Neural progenitor cell (in vitro differentiated cells): ENCODE measurements around the gene DUOXA2.

Source experiments
- EZH2phosphoT487 ChIP-seq: fragments of 200-600 bp; sonication (generic); IDR thresholded peaks from 2 replicates; pipeline ENCODE4 v1.6.1; 2017; ENCODE audit warnings: antibody characterized with exemption
- TF ChIP-seq, protein P1 (sequence below): fragments of 200-600 bp; sonication (generic); IDR thresholded peaks from 2 replicates; pipeline ENCODE4 v1.5.1; 2017; ENCODE audit warnings: antibody characterized with exemption, mild to moderate bottlenecking

DNA sequence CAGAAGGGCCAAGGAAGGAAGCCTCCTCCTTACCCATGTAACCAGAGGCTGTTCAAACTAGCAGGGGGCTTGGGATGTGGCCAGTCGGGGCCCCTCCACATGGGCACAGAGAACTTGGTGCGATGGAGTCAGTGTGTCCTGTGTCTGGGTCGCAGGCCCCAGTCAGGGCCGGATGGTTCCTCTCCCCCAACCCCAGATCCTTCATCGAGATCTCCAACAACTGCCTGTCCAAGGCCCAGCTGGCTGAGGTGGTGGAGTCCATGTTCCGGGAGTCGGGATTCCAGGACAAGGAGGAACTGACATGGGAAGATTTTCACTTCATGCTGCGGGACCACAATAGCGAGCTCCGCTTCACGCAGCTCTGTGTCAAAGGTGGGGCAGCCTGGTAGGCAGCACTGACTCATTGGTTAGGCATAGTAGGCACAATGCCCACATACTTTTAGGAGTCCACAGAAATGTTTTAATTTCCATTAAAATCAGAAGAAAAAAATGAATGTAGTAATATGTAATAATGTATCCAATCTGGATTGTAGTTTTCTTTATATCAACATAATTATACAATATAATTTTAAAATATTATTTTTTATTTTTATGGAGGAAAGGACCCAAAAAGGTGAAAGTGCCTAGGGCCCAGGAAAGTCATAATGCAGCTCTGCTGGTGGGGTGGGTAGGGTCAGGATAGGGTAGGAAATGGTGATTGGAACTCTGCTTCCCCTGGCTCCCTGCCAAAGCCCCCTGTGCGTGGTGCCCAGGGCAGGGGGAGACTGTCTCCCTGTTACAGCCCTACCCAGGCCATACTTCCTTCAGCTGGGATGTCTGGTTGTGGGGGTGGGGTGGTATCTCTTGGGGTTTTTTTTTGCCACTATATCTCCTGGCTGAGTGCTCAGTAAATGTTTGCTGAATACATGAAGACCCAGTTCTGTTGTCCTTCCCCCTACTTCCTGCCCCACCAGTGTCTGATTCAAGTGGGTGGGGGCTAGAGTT is 34.2 kb downstream of the DUOXA2 start:
- TF ChIP-seq, protein P1, sequence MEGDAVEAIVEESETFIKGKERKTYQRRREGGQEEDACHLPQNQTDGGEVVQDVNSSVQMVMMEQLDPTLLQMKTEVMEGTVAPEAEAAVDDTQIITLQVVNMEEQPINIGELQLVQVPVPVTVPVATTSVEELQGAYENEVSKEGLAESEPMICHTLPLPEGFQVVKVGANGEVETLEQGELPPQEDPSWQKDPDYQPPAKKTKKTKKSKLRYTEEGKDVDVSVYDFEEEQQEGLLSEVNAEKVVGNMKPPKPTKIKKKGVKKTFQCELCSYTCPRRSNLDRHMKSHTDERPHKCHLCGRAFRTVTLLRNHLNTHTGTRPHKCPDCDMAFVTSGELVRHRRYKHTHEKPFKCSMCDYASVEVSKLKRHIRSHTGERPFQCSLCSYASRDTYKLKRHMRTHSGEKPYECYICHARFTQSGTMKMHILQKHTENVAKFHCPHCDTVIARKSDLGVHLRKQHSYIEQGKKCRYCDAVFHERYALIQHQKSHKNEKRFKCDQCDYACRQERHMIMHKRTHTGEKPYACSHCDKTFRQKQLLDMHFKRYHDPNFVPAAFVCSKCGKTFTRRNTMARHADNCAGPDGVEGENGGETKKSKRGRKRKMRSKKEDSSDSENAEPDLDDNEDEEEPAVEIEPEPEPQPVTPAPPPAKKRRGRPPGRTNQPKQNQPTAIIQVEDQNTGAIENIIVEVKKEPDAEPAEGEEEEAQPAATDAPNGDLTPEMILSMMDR, result no peak
- TF ChIP-seq EZH2phosphoT487, result no peak
